ENCODE measurements around the gene NME2. TPM values are rescaled to one million over a fixed set of nuclear protein-coding genes. Genes with fewer than 3 reads are reported as not detected.

Gene NME2
- total RNA-seq, 1 donor from 2014 or later = 840 TPM

DNA sequence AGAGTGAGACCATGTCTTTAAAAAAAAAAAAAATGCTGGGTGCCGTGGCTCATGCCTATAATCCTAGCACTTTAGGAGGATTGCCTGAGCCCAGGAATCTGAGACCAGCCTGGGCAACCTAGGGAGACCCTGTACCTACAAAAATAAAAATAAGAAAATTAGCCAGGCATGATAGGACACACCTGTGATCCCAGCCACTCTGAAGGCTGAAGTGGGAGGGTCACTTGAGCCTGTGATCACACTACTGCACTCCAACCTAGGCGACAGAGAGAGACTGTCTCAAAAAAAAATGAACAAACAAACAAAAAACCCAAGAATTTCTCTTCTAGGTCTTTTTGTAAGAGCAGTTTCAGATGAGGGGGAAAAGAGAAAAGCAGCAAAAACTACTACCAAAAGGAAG, 34.6 kb downstream of the NME2 start:
- no peak for TF ChIP-seq CTCF (conservative IDR thresholded peaks at IDR 0.05; ENCODE audit: low read depth, low read length)
- H3K4me3 ChIP-seq (ENCODE audit: low read depth, low read length) = no peak overlapping the region
- no peak for DNase-seq (ENCODE audit: low read depth)

DNA sequence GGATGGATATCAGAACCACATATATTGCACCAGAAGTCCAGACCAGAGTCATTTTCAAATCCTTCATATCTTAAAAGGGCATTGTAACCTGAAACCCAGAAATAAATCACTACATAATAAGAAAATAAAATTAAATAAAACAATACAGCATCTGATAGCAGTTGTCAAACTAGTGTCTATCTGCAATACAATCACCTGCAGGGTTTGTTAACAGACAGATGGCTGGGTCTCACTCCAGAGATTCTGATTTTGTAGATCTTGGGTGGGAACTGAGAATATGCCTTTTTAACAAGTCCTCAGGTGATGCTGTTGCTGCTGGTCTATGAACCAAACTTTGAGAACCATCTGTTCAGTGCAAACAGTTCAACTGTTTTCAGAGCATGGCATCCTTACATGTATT, 37.6 kb downstream of the NME2 start:
- DNase-seq (ENCODE audit: low read depth) = no peak
- TF ChIP-seq CTCF (conservative IDR thresholded peaks at IDR 0.05; ENCODE audit: low read depth, low read length) = no peak
- no peak overlapping the region for H3K4me3 ChIP-seq (ENCODE audit: low read depth, low read length)

- no peak for DNase-seq (ENCODE audit: low read depth)
- H3K4me3 ChIP-seq (ENCODE audit: low read depth, low read length) = no peak overlapping the region
- TF ChIP-seq CTCF (conservative IDR thresholded peaks at IDR 0.05; ENCODE audit: low read depth, low read length) = no peak
These were observed 48.7 kb downstream of the NME2 start for GRCh38 chr17:51214920-51215319.

- H3K4me3 ChIP-seq (ENCODE audit: low read depth, low read length) = no peak overlapping the region
- no peak for DNase-seq (ENCODE audit: low read depth)
- TF ChIP-seq CTCF (conservative IDR thresholded peaks at IDR 0.05; ENCODE audit: low read depth, low read length) = no peak
These were observed 51.7 kb downstream of the NME2 start for GRCh38 chr17:51217946-51218345.

DNA sequence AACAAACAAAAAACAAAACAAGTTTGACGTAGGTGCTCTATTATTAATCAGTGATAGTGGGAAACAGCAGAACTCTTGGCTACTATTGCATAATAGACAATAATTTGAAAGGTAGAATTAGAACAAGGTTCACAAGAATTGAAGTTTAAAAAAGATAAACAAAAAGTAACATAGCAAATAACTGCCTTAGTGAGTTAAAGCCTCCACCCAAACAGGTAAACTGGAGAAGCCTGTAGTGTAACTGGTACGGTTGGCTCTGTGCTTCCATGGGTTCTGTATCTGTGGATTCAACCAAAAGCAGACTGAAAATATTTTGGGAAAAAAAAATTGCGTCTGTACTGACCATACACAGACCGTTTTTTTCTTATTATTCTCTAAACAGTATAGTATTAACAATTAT, 55.1 kb downstream of the NME2 start:
- TF ChIP-seq CTCF (conservative IDR thresholded peaks at IDR 0.05; ENCODE audit: low read depth, low read length) = no peak
- no peak for DNase-seq (ENCODE audit: low read depth)
- no peak overlapping the region for H3K4me3 ChIP-seq (ENCODE audit: low read depth, low read length)

Other genes with a start within 250 kb of the NME2 start
- 36.4 and 48.2 TPM in 2 replicates for gene SPAG9, start 45.5 kb upstream of the NME2 start, total RNA-seq
- 205 and 349 TPM in 2 replicates for gene NME1, start 12.9 kb upstream of the NME2 start, total RNA-seq
- gene MBTD1, start 93.6 kb downstream of the NME2 start, total RNA-seq = 4.5 and 5.1 TPM in 2 replicates
- gene UTP18, start 94.1 kb downstream of the NME2 start, total RNA-seq = 80.6 and 82.9 TPM in 2 replicates